T-helper 1 cell (primary cell): ENCODE measurements around the gene DEPDC5.

Experiments used
- DNase-seq, 5 donors: peaks; one replicate each; pipeline ENCODE4 v3.0.0-alpha.2; 2012 to 2020

The DEPDC5 gene

DNA sequence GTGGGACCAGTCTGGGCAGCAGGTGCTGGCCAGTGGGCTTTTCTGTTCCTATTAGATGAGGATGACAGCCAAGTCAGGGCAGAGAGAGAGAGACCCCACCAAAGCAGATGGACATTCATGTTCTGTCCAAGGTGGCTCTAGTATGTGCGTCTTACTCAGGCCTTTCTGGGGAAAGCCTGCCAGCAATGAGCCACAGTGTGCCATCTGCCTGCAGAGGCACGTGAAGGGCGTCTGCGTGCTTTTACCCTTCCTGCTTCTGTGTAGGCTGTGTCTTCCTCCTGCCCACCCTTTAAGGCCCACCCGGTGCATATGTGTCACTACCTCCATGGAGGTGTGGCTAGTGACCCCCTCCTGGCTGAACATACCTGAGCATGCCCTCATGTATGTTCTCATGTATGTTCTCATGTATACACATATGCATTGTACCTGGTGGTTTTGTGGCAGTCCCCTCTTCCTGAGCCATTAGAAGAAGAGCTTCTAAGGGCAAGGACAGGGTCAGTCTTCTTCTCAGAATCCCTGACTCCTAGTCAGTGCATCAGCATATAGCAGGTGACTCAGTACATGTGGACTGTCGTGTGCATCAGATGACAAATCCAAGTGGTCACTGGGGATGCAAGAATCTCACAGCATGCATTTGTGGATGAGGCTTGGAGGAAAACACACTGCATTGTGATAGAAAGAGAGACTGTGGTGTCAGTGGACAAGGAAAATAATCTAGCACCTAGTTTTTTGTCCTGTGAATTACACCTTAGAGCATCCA lies 100.1 kb downstream of the DEPDC5 start:
- DNase-seq = no peak

DNA sequence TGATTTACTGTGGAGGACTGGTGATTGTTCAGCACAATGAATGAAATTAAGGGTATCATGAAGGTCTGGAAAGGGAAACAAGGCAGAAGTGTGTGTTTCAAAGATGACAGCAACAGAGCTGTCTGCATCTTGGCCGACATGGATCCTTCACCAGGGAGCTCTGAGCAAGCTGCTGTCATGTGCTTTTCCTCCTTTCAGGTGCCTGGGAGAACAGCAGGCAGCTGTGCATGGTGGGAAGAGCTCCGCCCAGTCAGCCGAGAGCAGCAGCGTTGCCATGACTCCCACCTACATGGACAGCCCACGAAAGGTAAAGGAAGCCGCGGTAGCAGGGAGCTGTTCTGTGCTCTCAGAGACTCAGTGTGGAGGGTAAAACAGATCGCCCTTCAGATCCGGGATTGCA lies 103.4 kb downstream of the DEPDC5 start:
- DNase-seq = no peak

DNA sequence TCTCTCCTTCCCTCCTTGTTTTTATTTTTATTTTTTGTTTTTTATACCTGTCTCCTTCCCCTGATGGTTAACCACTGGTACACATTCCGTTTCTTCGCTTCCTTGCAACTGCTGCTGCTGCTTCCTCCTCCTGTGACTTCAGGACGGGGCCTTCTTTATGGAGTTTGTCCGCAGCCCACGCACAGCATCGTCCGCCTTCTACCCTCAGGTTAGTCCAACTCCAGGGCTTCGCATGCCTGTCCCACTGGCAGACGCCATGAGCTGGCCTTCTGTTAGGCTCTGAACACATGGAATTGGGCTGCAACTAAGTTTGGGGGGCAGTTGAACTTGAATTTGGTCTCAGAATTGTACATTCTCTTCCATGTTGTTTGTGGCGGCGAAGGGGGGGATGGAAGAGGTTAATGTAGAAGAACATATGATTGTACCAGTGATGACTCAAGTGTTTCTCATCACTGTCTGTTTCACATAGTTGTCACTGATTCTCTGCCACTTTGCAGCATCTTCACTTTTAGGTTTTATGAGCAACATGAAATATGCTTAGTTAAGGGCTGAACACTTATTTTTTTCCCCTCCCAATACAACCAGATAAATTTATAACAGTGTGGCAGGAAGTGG lies 107.5 kb downstream of the DEPDC5 start:
- no peak for DNase-seq

DNA sequence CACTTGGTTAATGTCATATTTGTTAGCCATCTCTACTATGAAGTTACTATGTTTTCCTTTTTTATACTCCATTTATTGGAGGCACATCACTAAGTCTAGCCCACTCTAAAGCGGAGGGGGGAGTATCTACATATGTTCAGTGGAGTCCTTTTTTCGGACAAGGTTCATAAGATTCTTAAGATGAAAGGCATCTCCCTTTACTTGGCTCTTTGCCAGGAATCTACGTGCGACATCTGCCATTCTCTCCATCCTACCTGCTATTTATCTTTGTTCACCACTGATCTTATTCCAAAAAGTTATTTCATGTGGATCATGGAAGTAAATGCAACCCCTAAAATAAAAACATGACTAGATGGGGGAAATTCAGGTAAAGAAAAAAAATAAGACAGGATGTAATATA lies 113.1 kb downstream of the DEPDC5 start:
- no peak for DNase-seq

DNA sequence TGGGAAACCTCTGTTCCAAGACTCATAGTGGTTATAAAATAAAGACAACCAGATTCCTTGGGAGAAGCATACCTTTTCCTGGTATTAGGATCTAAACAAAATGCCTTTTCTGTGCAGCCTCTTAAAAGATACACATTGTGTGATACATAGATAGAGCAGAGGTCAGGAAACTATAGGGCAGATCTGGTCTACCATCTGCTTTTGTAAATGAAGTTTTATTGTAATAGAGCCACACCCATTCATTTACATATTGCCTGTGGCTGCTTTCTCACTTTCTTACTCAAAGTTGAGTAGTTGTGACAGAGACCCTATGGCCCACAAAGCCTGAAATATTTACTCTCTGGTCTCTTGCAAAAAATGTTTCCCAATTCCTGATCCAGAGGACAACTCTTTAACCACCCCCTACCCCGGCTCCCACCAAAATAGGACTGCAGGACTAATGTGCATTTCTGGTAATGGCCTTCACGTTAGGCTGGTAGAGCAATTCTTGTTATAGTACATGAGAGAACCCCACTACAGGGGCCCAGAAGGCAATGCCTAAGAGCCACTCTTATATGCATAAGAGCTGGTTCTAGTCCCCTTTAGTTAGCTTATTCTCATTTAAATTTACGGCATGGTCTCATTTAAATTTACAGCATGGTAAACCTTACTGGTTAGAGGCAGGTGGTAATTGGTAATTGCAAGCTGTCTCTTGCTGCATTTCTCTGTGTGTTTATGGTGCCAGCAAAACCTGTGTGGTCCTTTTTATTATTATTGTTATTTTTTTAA lies 113.8 kb downstream of the DEPDC5 start:
- no peak for DNase-seq

DNA sequence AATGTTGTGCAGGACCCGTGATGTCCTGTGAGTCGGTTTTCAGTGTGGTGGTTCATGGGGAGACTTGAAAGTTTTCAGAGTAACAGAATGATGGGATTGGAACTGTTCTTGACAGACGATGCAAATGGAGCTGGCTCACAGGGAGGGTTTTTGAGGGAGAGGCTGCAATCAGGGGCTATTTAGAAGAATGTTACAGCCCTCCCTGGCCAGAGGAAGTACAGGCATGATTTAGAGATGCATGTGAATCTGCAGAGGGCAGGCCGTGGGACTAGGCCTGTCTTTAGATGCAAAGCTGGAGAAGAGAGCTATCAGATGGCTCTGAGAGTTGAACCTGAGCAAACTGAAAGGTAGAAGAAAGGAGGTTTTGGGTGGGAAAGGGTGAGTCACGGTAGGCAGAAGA lies 115.9 kb downstream of the DEPDC5 start:
- DNase-seq = no peak

DNA sequence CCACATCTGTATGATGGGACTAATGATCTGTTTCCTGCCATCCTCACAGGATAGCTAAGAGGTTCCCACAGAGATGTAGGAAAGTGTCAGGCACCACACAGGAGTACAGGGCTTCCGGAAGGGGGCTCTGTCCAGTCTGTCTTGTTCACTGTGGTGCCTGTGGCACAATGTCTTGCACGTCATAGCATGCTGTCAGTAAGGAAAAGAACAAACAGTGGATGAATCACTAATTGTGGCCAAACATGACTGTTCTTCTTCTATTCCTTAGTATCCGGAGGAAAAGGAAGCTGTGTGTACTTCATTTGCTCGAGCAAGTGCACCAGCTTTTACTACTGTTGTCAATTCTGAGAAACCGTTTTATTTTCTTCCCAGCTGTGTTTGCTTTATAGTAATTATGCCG lies 117.1 kb downstream of the DEPDC5 start:
- no peak for DNase-seq

DNA sequence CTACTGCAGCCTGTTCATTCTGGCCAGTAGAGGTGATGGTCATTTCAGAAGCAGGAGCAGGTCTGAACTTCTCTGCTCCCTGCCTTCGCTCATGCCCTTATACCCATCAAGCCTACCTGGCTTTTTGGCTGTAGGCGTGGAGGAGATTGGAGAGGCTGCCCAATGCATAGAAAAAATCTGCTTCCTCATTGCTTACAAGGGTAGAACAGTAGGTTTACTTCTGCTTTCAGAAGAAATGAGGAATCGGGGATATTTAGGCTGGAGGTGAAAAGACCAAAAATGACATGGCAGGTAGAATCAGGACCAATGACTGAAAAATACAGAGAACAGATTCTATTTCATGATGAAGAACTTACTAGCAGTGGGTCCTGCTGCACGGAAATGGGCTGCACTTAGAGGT lies 117.7 kb downstream of the DEPDC5 start:
- no peak for DNase-seq

DNA sequence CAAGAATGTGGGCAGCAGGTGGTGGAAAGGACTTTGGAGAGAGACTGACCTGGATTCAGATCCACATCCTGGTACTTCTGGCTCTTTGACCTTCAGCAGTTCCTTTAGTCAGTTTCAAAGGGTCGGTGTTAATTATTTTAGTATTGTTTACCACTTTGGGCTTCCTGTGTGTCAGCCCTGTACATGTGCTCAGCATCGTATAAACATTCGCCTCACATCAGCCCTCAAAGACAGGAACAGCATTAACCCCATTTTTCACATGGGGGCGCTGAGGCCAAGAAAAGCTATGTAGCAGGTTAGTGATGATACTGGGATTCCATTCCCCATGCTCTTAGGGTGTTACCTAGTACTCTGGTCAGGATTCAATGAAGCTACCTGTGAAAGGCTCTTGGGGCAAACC lies 118.4 kb downstream of the DEPDC5 start:
- peak in 2 of 5 donors; percentile 4 to 5 for DNase-seq

DNA sequence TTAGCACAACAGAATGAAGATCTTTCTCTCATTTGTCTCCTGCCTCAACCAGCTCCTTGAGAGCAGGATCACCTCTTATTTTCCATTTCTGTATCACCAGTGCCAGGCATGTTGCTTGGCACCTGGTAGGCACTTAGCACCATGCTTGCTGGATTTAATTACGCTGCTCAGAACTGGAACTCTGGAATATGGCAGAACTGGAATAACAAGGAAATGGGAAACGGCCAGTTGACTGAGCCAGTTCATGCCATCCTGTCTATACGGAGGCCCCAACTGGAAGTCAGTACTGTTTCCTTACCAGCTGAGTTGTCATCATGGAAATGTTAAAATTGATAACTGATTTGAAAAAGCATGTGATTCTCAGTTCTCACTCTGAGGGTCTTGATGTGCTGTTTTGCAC lies 121.0 kb downstream of the DEPDC5 start:
- DNase-seq = no peak

DNA sequence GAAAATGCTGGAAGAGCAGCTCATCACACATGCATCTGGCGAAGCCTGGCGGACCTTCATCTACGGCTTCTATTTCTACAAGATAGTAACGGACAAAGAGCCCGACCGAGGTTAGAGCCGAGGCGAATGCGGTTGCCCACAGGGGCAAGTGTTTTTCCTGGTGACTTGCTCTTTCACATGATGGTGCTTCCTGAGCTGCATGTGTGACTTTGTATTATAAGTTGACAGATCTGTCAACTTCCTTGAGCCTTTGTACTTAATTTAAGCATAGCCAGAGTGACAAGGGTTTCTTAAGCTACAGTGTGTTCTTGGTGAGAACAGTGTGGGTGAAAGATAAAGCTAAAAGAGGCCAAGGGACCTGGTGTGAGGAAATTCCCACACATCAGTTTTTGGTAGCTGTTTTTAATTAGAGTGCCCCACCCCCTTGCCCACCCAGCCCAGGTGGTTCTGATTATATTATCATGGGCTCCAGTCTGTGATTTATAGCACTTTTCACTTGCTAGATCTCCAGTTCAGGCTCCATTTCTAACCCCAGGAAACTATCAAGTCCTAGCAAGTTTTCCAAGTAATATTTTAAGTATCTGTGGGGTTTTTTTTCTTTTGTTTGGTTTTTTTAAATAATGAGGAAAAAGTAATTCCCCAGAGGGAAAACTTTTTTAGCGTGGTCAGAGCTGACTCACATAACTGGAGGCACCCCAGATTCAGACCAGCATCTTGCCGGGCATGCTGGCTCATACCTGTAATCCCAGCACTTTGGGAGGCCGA lies 122.5 kb downstream of the DEPDC5 start:
- DNase-seq = no peak

GRCh38 chr22:31879585-31879984 lies 125.8 kb downstream of the DEPDC5 start:
- DNase-seq = no peak

GRCh38 chr22:31881200-31881599 lies 127.4 kb downstream of the DEPDC5 start:
- DNase-seq = no peak

GRCh38 chr22:31881865-31882264 lies 128.0 kb downstream of the DEPDC5 start:
- DNase-seq = no peak

DNA sequence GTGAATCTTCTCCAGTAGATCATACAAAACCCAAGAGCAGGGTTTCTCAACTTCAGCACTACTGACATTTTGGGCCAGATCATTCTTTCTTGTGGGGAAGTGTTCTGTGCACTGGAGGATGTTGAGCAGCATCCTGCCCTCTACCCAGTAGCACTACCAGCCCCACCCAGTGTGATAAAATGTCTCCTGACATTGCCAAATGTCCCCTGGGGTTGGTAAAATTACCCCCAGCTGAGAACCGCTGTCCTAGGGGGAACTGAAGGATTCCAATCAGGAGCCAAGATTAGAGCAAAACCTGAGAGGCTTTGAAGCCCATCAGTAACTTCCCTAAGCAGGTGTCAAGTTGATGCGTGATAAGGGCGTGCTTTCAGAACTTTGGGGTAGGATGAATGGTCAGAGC lies 129.2 kb downstream of the DEPDC5 start:
- no peak for DNase-seq

DNA sequence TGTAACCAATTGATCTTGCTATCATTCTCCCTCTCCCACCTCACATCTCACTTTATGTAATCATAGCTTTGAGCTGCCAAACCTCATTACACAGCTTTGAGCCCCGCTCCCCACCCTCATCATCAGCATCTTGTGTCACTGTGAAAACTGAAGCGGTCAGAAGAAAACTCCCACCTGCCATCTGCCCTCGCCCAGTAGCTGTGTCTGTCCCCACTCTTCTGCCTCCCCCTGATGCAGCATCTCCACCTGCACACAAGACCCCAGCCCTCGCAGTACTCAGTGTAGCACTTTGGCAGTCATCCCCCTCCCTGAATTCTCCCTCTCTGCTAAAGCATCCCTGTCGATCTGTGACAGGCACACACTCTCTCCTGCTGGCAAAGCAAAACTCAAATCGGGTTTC lies 130.2 kb downstream of the DEPDC5 start:
- no peak for DNase-seq

DNA sequence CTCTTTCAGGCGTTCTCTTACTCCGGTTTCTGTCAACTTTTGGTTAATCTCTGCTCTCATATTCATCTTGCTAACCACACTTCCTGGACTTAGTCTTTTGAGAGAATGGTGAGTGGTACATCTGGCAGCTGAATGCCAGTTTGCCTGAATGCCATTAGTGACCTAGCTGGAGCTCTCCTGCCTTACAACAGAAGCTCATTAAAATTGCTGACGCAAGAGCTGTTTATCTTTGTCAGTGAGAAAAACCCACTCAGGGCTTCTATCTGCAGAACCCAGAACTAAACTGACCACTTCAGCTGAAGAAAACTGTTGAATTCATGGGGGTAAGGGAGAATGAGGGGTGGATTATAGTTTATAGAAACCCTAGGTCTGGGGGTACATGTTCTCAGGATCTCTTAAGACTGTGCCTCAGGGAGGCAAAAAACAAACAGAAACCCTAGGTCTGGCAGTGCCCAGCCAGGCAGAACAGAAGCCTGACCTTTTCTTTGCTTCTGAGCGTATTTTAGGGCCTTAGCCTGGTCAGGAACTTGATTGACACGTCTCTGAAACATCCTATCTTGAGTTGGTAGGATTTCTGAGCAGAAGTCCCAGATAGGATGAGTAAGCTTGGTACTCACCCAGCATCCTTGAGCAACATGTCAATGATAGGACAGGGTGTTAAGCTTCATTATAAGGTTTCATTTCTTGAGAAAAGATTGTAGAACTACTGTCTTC lies 137.7 kb downstream of the DEPDC5 start:
- DNase-seq = peak in 1 of 5 donors; percentile 7

GRCh38 chr22:31892080-31892433 lies 138.2 kb downstream of the DEPDC5 start:
- DNase-seq = no peak

GRCh38 chr22:31893460-31893859 lies 139.6 kb downstream of the DEPDC5 start:
- DNase-seq = no peak

DNA sequence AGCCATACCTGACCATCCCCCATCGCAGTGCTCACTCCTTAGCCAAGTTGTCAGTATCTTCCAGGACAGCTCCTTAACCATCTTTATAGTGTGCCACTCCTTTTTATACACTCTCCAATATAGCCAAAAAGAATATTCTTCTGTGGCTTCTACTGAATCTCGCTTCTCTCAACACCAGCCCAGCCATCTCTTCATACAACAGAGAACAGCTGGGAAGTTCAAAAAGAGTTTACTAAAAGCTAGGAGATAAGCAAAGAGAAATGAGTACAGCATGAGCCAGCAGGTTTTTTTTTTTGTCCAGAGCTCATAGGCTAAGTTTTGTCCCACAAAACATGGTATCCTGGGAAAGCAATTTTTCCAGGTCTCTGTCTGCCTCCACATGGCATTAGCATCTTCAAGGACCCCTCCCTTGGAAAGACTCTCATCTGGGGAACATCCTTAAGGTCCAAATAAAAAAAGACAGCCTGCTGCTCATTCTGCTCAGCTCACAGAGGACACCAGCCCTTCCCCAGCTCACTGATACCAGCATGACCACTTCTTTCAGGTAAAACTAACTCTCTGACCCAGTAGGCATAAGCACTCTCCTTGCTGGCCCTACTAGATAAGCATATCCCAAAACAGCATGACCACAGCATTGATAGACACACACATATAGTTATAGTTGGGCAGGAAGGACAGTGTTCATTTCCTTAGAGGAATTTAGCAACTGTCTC lies 141.7 kb downstream of the DEPDC5 start:
- no peak for DNase-seq

DNA sequence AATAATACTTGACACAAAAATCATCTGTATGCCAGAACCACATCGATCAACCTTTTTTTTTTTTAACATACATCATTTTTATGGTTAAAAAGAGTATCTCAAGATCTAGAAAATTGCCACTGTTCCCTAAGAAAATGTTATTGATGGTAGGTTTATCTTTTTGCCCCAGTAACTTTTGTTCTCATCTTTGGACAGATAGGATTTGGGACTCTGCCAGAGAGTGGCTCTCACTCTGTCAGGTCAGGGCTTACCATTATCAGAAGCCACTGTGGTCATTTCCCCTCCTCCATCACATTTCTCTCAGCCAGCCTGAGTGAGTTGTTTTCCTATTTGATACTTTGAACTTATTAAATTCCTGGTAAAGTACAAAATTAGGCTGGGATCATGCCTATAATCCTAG lies 142.7 kb downstream of the DEPDC5 start:
- DNase-seq = no peak
